Progenitor cell of endocrine pancreas (in vitro differentiated cells): ENCODE data around the gene CFAP100. TPM values are rescaled to one million over a fixed set of nuclear protein-coding genes. Genes with fewer than 3 reads are reported as not detected.
A peak's percentile ranks its signal among the peaks of the same experiment; 100 is the strongest.

Source experiments
- DNase-seq: peaks from one replicate; pipeline ENCODE4 v3.0.0; 2021; ENCODE audit warnings: low spot score; ENCODE audit not compliant: unreplicated experiment
- H3K27ac Mint-ChIP-seq: 2 replicates; pipeline ENCODE4 v1.8.0; 2021; ENCODE audit warnings: mild to moderate bottlenecking, moderate library complexity, mixed read lengths
- H3K27me3 Mint-ChIP-seq: 2 replicates; pipeline ENCODE4 v1.8.0; 2021; ENCODE audit warnings: mixed read lengths
- H3K36me3 Mint-ChIP-seq: 2 replicates; pipeline ENCODE4 v1.8.0; 2022; ENCODE audit warnings: mixed read lengths; ENCODE audit not compliant: insufficient read depth
- H3K4me1 Mint-ChIP-seq: 2 replicates; pipeline ENCODE4 v1.8.0; 2021; ENCODE audit warnings: low read depth, mixed read lengths
- H3K4me3 Mint-ChIP-seq: 2 replicates; pipeline ENCODE4 v1.8.0; 2021; ENCODE audit warnings: low read depth, mild to moderate bottlenecking, moderate library complexity, mixed read lengths
- H3K9me3 Mint-ChIP-seq: 2 replicates; pipeline ENCODE4 v1.8.0; 2021; ENCODE audit warnings: low read depth, mixed read lengths
- CTCF ChIP-seq: fragments of 200-600 bp; sonication (generic); IDR thresholded peaks from one replicate; pipeline ENCODE4 v1.5.0; 2021; ENCODE audit warnings: antibody characterized with exemption, mild to moderate bottlenecking; ENCODE audit not compliant: unreplicated experiment
- total RNA-seq: library from RNA; stranded (reverse); gene quantifications from 2 replicates; pipeline ENCODE4 v1.2.1, GENCODE V29; 2021

CFAP100 gene
- total RNA-seq, 1 donor from 2014 or later: 0.79 TPM

- Mint-ChIP-seq H3K27ac (no peak overlapping the region), H3K4me3 (peak overlapping the region; percentile 5)
- no peak for TF ChIP-seq CTCF
These were observed 35.9 kb upstream of the CFAP100 start for GRCh38 chr3:126358816-126359181.

GRCh38 chr3:126360046-126360713, 34.5 kb upstream of the CFAP100 start:
- no peak overlapping the region for H3K27ac Mint-ChIP-seq
- H3K4me1 Mint-ChIP-seq: peaks cover 9% of the 10 kb centered on the region
- H3K27me3 Mint-ChIP-seq: peaks cover 38% of the 10 kb centered on the region
- no peak for DNase-seq
- TF ChIP-seq CTCF: no peak
- no peaks in the 10 kb centered on the region for H3K9me3 Mint-ChIP-seq
- H3K36me3 Mint-ChIP-seq: no peaks in the 10 kb centered on the region
- no peak overlapping the region for H3K4me3 Mint-ChIP-seq

More at GRCh38 chr3:126358816-126359181, 35.9 kb upstream of the CFAP100 start:
- DNase-seq: no peak
- Mint-ChIP-seq H3K36me3 (no peaks in the 10 kb centered on the region), H3K27me3 (peaks cover 38% of the 10 kb centered on the region), H3K4me1 (peaks cover 10% of the 10 kb centered on the region), H3K9me3 (no peaks in the 10 kb centered on the region)

- Mint-ChIP-seq H3K9me3 (no peaks in the 10 kb centered on the region), H3K4me1 (peaks cover 4% of the 10 kb centered on the region), H3K27me3 (peaks cover 38% of the 10 kb centered on the region), H3K36me3 (no peaks in the 10 kb centered on the region), H3K27ac (no peak overlapping the region), H3K4me3 (no peak overlapping the region)
- no peak for DNase-seq
- TF ChIP-seq CTCF: no peak
These were observed 34.0 kb upstream of the CFAP100 start for GRCh38 chr3:126360714-126361060.

GRCh38 chr3:126361211-126361610, 33.5 kb upstream of the CFAP100 start:
- H3K27ac Mint-ChIP-seq: no peak overlapping the region
- H3K4me1 Mint-ChIP-seq: peaks cover 3% of the 10 kb centered on the region
- no peaks in the 10 kb centered on the region for H3K36me3 Mint-ChIP-seq
- H3K9me3 Mint-ChIP-seq: no peaks in the 10 kb centered on the region
- no peak for DNase-seq
- H3K4me3 Mint-ChIP-seq: no peak overlapping the region
- TF ChIP-seq CTCF: no peak
- peaks cover 38% of the 10 kb centered on the region for H3K27me3 Mint-ChIP-seq

- no peaks in the 10 kb centered on the region for H3K4me1 Mint-ChIP-seq
- H3K27ac Mint-ChIP-seq: no peak overlapping the region
- no peak overlapping the region for H3K4me3 Mint-ChIP-seq
- no peaks in the 10 kb centered on the region for H3K36me3 Mint-ChIP-seq
- TF ChIP-seq CTCF: no peak
- peaks cover 25% of the 10 kb centered on the region for H3K27me3 Mint-ChIP-seq
- DNase-seq: no peak
- H3K9me3 Mint-ChIP-seq: no peaks in the 10 kb centered on the region
These were observed 30.5 kb upstream of the CFAP100 start for GRCh38 chr3:126364130-126364695.
